Measurements from ENCODE around the gene TMEM147. TPM values are rescaled to one million over a fixed set of nuclear protein-coding genes. Genes with fewer than 3 reads are reported as not detected.

TMEM147 gene
- total and polyA plus RNA-seq, 2 of the 13 experiments (the other 11 are each of a cell fraction or from before 2014, with no cell fraction given), result 141 to 176 TPM

GRCh38 chr19:35501684-35502083, 43.7 kb upstream of the TMEM147 start:
- Histone ChIP-seq H3K27me3 (ENCODE audit: control insufficient read depth in 1 of 2, insufficient read depth in 2 of 2, low read length in 2 of 2) (no peaks in the 10 kb centered on the region), H4K20me1 (ENCODE audit: insufficient read depth, low read length) (no peaks in the 10 kb centered on the region), H3K36me3 (replicated peaks in 1 of 2; ENCODE audit: control insufficient read depth in 1 of 2, insufficient read depth in 2 of 2, low read length in 2 of 2) (peaks cover 3 to 15% of the 10 kb centered on the region in 2 experiments; a peak in 3 of 5 replicates), H3K9me3 (ENCODE audit: low read length) (no peaks in the 10 kb centered on the region), H3K79me2 (ENCODE audit: insufficient read depth, low read length) (no peaks in the 10 kb centered on the region), H3K9ac (ENCODE audit: insufficient read depth, low read depth, low read length) (no peak overlapping the region), H2AFZ (ENCODE audit: low read length) (no peak overlapping the region), H3K4me2 (ENCODE audit: low read depth, low read length) (no peak overlapping the region), H3K4me1 (ENCODE audit: insufficient read depth, low read length) (peaks cover 15% of the 10 kb centered on the region), H3K27ac (ENCODE audit: extremely low read length, insufficient read depth, low read length) (no peak overlapping the region), H3K4me3 (replicated peaks in 1 of 3; ENCODE audit: insufficient read depth in 1 of 3, low read depth in 2 of 3, low read length in 3 of 3) (no peak overlapping the region)
- WGBS (ENCODE audit: low lambda C conversion rate), result 98% methylated on average over 12 of the region's 15 CpGs
- ATAC-seq, result no peak
- TF ChIP-seq ZNF687 (CRISPR knock-in tag; IDR thresholded peaks at IDR 0.05), result peak; percentile 12; the same call in 1 of the 2 replicates
- no peak for TF ChIP-seq TSC22D2 (CRISPR knock-in tag; IDR thresholded peaks at IDR 0.05; ENCODE audit: borderline replicate concordance)
- TF ChIP-seq LRRFIP1 (CRISPR knock-in tag; conservative IDR thresholded peaks at IDR 0.05), result no peak
- TF ChIP-seq SALL1 (CRISPR knock-in tag; IDR thresholded peaks at IDR 0.05), result no peak
- no peak for TF ChIP-seq KLF16 (CRISPR knock-in tag; IDR thresholded peaks at IDR 0.05)
- TF ChIP-seq ZNF883 (CRISPR knock-in tag; IDR thresholded peaks at IDR 0.05; ENCODE audit: not compliant biosample characterization), result no peak
- no peak for TF ChIP-seq ZNF142 (CRISPR knock-in tag; IDR thresholded peaks at IDR 0.05)
- no peak for TF ChIP-seq POLR2G (IDR thresholded peaks at IDR 0.05; ENCODE audit: low read depth, low read length)
- TF ChIP-seq AGO2 (optimal IDR thresholded peaks at IDR 0.05; ENCODE audit: low read depth, low read length), result peak; percentile 52
- TF ChIP-seq ZNF232 (CRISPR knock-in tag; IDR thresholded peaks at IDR 0.05; ENCODE audit: borderline replicate concordance), result no peak
- no peak for TF ChIP-seq NFATC3 (CRISPR knock-in tag; IDR thresholded peaks at IDR 0.05)
- no peak for TF ChIP-seq ONECUT2 (CRISPR knock-in tag; IDR thresholded peaks at IDR 0.05)
- ChIA-PET CTCF (ENCODE audit: low intra/inter-chr PET ratio, low total read pairs) (no interaction called here), POLR2A (interaction anchor here (1.6 kb wide), 1 partner anchor 9 kb away, joined by 4 read pairs; no protein-coding TSS in a partner anchor)
- in situ Hi-C loops (cut with HindIII; ENCODE audit: extremely low pct_ligation_motif_present, low pct_unique_long_range_greater_than_20kb) (no loop called here), intact Hi-C loops (cut with micrococcal nuclease; ENCODE audit: unreplicated experiment) (no loop called here)
- no TSS peak for BruUV-seq (replicated peaks)
- no peak for DNase-seq (ENCODE audit: low spot score)
- no peak for FAIRE-seq

Data from HepG2 (cell line).